GM18517 (cell line): ENCODE results near the gene REG1B.

ENCODE experiments used
- ATAC-seq: cut with Tn5 transposase; IDR thresholded peaks from one replicate; pipeline ENCODE4 v1.9.1; 2021; ENCODE audit warnings: mild to moderate bottlenecking, moderate library complexity; ENCODE audit not compliant: unreplicated experiment

Gene REG1B, protein sequence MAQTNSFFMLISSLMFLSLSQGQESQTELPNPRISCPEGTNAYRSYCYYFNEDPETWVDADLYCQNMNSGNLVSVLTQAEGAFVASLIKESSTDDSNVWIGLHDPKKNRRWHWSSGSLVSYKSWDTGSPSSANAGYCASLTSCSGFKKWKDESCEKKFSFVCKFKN

GRCh38 chr2:79087785-79088364 is at the start of gene REG1B:
Gene REG1B (minus strand): TSS chr2:79087993. CDS start chr2:79087612, 381 bp downstream.
- no peak for ATAC-seq

GRCh38 chr2:79131687-79132086 is 43.9 kb upstream of the REG1B start:
- no peak for ATAC-seq

- no peak for ATAC-seq
Observed at GRCh38 chr2:79129804-79130203, 42.0 kb upstream of the REG1B start.

- no peak for ATAC-seq
Observed at GRCh38 chr2:79129260-79129659, 41.5 kb upstream of the REG1B start.

- no peak for ATAC-seq
Observed at GRCh38 chr2:79128406-79128805, 40.6 kb upstream of the REG1B start.

DNA sequence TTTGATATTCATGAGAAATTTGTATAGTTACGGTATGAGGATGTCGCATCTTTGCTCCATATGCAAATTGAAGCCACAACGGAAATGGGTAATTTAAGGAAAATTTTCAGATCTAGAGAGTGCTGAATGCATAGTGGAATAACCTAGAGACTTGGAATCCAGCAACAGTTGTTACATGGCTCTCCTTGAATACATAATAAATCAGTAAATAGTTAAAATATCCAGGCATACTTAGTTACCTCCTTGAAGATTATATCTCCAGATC is 37.9 kb upstream of the REG1B start:
- no peak for ATAC-seq

- ATAC-seq = no peak
Observed at GRCh38 chr2:79124907-79125720, 37.3 kb upstream of the REG1B start.

DNA sequence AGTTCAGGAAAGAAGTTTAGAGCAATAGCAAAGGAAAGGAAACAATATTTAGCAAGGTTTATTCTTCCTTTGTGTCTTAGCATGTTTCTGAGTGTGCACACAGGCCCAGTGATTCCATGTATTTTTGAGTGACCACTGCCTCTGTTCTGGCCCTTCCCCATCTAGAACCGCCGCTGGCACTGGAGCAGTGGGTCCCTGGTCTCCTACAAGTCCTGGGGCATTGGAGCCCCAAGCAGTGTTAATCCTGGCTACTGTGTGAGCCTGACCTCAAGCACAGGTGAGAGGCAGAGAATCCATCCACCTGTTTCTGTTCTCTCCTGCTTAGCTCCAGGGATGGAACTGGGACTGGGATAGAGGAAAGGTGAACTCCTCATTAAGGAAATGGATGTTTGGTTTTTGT is 34.9 kb upstream of the REG1B start:
- no peak for ATAC-seq

DNA sequence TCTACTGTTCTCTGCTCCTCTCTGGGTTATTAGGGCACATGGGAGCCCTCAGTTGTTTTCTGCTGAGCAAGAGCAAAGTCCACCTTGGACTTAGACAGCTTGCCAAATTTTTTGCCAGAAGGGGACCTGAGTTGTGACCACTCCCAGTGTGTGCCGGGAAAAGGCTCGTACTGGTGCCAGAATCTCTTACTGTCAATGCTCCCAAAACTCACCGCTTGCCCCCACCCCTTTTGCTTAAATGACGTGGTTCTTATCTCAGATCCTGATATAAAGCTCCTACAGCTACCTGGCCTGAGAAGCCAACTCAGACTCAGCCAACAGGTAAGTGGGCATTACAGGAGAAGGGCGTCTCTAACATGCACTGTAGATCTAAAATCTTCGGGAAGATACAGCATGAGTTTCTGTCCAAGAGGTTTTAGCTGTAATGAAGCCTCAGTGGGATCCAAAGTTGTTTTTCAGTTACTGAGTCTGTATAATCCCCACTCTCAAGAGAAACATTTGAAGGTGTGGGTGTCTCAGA is 32.5 kb upstream of the REG1B start, which contains the start of gene REG1A:
Gene REG1A (plus strand): TSS at position 295 of the 520 bp plus-strand sequence. CDS start 374 bp downstream, outside the sequence.
- ATAC-seq = no peak

- no peak for ATAC-seq
Observed at GRCh38 chr2:79116997-79117928, 29.5 kb upstream of the REG1B start.

DNA sequence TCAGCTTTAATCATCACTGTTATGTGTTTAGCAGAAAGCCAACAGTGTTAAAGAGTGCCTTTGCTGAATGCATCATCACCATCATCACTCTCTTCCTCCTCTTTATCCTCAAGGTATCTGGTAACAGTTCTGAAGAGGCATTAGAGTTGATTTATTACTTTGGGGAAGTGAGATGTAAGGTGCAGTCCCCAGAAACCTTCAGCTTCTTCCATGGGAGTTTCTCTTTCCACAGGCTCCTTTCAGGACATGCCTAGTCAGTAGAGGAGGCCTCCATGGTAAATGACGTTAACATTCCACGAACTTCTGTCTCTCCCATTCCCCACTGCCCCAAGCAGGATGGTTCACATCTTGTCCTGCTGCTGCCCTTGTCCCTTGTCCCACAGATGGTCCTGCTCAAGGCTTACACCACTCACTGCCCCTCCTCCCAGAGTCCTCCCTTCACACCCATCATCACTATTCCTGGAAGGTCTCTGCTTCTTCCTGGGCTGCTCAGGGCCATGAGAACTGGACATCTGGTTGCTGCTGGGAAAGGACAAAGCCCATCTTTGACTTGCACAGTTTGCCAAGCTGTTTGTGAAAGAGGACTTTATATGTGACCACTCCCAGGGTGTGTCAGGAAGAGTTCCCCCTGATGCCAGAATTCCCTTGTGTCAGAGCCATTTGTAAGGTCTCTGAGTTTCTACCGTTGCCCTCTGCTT is 27.2 kb upstream of the REG1B start:
- no peak for ATAC-seq

DNA sequence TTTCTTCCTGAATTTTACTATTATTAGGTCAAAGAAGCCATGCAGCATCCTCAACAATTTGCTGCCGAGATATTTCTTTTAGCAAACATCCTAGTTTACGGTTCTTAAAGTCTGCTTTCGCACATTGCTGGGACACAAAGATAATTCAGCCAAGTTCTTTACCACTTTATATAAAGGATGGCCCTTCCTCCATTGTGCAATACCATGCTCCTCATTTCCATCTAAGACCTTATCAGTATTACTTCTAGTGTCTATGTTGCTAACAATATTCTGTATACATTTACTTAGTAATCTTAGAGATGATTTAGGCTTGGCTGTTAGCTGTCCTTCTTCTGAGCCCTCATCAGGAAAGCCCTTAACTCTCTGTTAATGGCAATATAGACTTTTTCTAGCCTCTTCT is 24.5 kb upstream of the REG1B start:
- no peak for ATAC-seq

- no peak for ATAC-seq
Observed at GRCh38 chr2:79105259-79105658, 17.5 kb upstream of the REG1B start.

GRCh38 chr2:79103214-79103613 is 15.4 kb upstream of the REG1B start:
- ATAC-seq = no peak

GRCh38 chr2:79101024-79101423 is 13.2 kb upstream of the REG1B start:
- no peak for ATAC-seq

DNA sequence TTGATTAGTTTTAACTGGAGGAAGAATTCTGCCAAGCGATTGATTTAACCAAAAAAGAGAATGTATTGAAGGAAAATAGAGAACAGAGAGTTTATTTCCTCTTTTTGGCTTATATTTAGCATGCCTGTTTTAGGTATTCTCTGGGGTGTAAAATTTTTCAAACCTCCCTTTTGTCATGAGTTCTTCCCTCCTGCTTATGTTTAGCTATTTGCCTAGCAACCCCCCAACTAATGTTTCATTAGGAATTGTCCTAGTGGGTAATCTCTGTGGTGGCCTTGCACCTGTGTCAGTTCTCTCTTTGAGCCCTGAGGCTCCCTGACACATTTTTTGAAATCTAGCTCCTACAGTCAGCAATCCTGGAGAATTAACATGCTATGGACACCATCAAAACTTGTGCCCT is 12.5 kb upstream of the REG1B start:
- ATAC-seq = no peak

DNA sequence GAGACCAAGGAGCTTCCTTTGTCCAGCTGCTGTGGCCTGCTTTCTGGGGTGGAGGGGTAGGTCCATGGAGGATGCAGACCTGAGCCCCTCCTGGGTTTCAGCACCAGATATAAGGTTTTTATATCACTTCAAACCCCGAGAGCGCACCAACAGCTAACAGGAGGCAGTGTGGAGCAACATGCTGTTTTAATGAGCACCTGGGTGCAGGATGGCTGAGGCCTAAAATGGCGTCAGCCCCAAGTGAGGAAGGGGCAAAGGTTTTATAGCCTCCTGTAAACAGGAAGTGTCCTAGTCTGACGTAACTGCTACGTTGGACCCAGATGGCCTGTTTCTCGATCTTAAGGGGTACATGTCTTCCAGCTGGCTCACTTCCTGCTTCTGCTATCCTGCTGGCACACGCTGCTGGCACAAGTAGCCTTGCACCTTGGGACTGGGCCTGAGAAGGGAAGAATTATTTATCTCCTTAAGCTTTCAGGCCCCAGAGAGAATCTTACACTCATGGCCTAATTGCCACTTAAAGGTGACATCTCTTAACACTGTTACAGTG is 11.4 kb upstream of the REG1B start:
- ATAC-seq = no peak

- ATAC-seq = no peak
Observed at GRCh38 chr2:79097843-79098242, 10.1 kb upstream of the REG1B start.

- no peak for ATAC-seq
Observed at GRCh38 chr2:79090693-79091092, 2.9 kb upstream of the REG1B start.

- ATAC-seq = no peak
Observed at GRCh38 chr2:79086255-79086654, 1.5 kb downstream of the REG1B start.
